Tibial artery (tissue), 4 donors: Measurements from ENCODE around the gene FRRS1L.

Experiments
- DNase-seq, 2 donors: peaks; one replicate each; pipeline ENCODE4 v3.0.0-alpha.2; 2019
- H3K27ac ChIP-seq, 2 donors: fragments of 200-600 bp; sonication (generic) in 1 of 2; 1 replicate in 1 of 2; 2 replicates in 1 of 2; pipeline ENCODE4 v1.5.1; 2018 to 2019; ENCODE audit warnings: mild to moderate bottlenecking in 1 of 2
- H3K27me3 ChIP-seq, 2 donors: fragments of 200-600 bp; sonication (generic) in 1 of 2; one replicate each; pipeline versions ENCODE4 v1.5.1 to v1.6.0; 2016 to 2019
- H3K36me3 ChIP-seq, 3 donors: fragments of 200-600 bp; sonication (generic) in 2 of 3; one replicate each; pipeline ENCODE4 v1.5.1; 2016 to 2019; ENCODE audit warnings: mild to moderate bottlenecking in 2 of 3
- H3K4me1 ChIP-seq, 4 donors: fragments of 200-600 bp; sonication (generic) in 2 of 4; 1 replicate in 3 of 4; 2 replicates in 1 of 4; pipeline ENCODE4 v1.5.1; 2016 to 2019
- H3K4me3 ChIP-seq, 2 donors: fragments of 200-600 bp; sonication (generic) in 1 of 2; 1 replicate in 1 of 2; 2 replicates in 1 of 2; pipeline ENCODE4 v1.5.1; 2018 to 2019; ENCODE audit warnings: mild to moderate bottlenecking in 2 of 2
- H3K9me3 ChIP-seq, 3 donors: fragments of 200-600 bp; sonication (generic) in 1 of 3; one replicate each; pipeline ENCODE4 v1.5.1; 2016 to 2019
- intact Hi-C: fragments of 100-400 bp; cut with DNase I; formaldehyde crosslinking; loops from one replicate; pipeline ENCODE4 v1.15.0; 2023; ENCODE audit warnings: low total_unique reads
- TF ChIP-seq, protein P1 (sequence below), 2 experiments: fragments of 200-600 bp in 1 of 2; fragments of 450-650 bp in 1 of 2; IDR thresholded peaks; one replicate each; pipeline ENCODE4 v1.5.1; 2017 to 2019; ENCODE audit warnings: antibody characterized with exemption in 2 of 2, mild to moderate bottlenecking in 1 of 2, moderate library complexity in 1 of 2

FRRS1L gene

DNA sequence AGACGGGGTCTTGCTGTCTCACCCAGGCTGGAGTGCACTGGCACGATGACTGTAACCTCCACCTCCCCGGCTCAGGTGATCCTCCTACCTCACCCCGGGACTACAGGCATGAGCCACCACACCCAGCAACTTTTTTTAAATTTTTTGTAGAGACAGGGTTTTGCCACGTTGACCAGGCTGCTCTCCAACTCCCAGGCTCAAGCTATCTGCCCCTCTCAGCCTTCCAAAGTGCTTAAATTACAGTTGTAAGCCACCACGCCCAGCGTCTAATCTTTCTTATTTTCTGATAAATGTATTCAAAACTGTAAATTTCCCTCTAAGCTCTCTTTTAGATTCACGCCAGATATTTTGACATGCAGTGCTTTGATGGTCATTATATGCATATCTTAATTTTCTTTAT, 10.3 kb downstream of the FRRS1L start:
- intact Hi-C loops = no loop called here
- no peaks in the 10 kb centered on the region for H3K4me1 ChIP-seq
- no peak overlapping the region for H3K4me3 ChIP-seq
- no peaks in the 10 kb centered on the region for H3K36me3 ChIP-seq
- TF ChIP-seq, protein P1, sequence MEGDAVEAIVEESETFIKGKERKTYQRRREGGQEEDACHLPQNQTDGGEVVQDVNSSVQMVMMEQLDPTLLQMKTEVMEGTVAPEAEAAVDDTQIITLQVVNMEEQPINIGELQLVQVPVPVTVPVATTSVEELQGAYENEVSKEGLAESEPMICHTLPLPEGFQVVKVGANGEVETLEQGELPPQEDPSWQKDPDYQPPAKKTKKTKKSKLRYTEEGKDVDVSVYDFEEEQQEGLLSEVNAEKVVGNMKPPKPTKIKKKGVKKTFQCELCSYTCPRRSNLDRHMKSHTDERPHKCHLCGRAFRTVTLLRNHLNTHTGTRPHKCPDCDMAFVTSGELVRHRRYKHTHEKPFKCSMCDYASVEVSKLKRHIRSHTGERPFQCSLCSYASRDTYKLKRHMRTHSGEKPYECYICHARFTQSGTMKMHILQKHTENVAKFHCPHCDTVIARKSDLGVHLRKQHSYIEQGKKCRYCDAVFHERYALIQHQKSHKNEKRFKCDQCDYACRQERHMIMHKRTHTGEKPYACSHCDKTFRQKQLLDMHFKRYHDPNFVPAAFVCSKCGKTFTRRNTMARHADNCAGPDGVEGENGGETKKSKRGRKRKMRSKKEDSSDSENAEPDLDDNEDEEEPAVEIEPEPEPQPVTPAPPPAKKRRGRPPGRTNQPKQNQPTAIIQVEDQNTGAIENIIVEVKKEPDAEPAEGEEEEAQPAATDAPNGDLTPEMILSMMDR (IDR thresholded peaks at IDR 0.05) = no peak
- H3K9me3 ChIP-seq = no peaks in the 10 kb centered on the region
- no peak overlapping the region for H3K27ac ChIP-seq
- no peak for DNase-seq
- peaks cover 0 to 3% of the 10 kb centered on the region in 2 donors for H3K27me3 ChIP-seq

DNA sequence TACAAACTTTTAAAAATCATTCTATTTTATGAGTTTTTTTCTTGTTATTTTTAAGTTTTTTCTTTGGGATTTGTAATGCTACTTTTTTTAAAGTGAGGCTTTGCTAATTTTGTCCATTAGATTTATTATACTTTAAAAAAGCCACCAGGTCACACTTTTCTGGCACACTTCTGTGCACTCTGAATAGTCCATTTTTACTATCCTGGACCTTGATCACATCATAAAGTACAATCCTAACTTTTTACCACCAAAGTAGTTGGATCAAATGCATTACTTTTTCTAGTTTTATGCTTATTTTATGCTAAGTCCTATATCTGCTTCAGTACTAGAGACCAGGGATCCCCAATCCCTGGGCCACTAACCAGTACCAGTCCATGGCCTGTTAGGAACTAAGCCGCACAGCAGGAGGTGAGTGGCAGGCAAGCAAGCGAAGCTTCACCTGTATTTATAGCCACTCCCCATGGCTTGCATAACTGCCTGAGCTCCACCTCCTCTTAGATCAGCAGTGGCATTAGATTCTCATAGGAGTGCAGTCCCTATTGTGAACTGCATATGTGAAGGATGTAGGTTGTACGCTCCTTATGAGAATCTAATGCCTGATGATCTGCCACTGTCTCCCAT, 16.0 kb downstream of the FRRS1L start:
- Histone ChIP-seq H3K27me3 (no peaks in the 10 kb centered on the region), H3K27ac (no peak overlapping the region), H3K36me3 (no peaks in the 10 kb centered on the region), H3K4me1 (no peaks in the 10 kb centered on the region), H3K9me3 (no peaks in the 10 kb centered on the region), H3K4me3 (no peak overlapping the region)
- DNase-seq = no peak
- intact Hi-C loops = no loop called here
- TF ChIP-seq, protein P1 (IDR thresholded peaks at IDR 0.05) = no peak

GRCh38 chr9:109149722-109150121, 17.3 kb downstream of the FRRS1L start:
- H3K36me3 ChIP-seq = no peaks in the 10 kb centered on the region
- no peak overlapping the region for H3K4me3 ChIP-seq
- DNase-seq = no peak
- no peaks in the 10 kb centered on the region for H3K4me1 ChIP-seq
- intact Hi-C loops = no loop called here
- H3K9me3 ChIP-seq = no peaks in the 10 kb centered on the region
- TF ChIP-seq, protein P1 (IDR thresholded peaks at IDR 0.05) = no peak
- H3K27me3 ChIP-seq = no peaks in the 10 kb centered on the region
- no peak overlapping the region for H3K27ac ChIP-seq

GRCh38 chr9:109149089-109149488, 18.0 kb downstream of the FRRS1L start:
- no peak overlapping the region for H3K4me3 ChIP-seq
- intact Hi-C loops = no loop called here
- TF ChIP-seq, protein P1 (IDR thresholded peaks at IDR 0.05) = no peak

DNA sequence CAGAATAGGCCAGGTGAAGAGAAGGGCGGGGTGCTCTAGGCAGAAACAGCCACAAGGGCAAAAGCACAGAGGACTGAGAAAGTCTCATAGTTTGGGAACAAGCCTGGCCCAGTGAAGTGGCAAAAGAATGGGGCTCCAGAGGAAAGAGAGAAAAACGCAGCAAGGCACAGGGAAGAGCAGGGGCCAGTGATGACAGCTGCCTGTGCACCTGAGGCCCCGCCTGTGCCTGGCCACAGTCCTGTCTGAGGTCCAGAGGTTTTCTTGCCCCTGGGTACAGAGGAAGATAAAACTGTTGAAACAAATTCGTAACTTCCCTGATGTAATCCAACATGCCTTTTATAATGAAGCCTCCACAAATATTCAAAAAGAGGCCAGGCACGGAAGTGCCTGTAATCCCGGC, 22.0 kb downstream of the FRRS1L start:
- no peak for DNase-seq

More at GRCh38 chr9:109149089-109149488, 18.0 kb downstream of the FRRS1L start:
- Histone ChIP-seq H3K27me3 (no peaks in the 10 kb centered on the region), H3K36me3 (no peaks in the 10 kb centered on the region), H3K4me1 (no peaks in the 10 kb centered on the region), H3K27ac (no peak overlapping the region), H3K9me3 (no peaks in the 10 kb centered on the region)
- DNase-seq = no peak

More for the DNA sequence above, 22.0 kb downstream of the FRRS1L start:
- H3K4me3 ChIP-seq = no peak overlapping the region
- no peak overlapping the region for H3K27ac ChIP-seq
- no peaks in the 10 kb centered on the region for H3K9me3 ChIP-seq
- intact Hi-C loops = no loop called here
- H3K27me3 ChIP-seq = no peaks in the 10 kb centered on the region
- no peaks in the 10 kb centered on the region for H3K36me3 ChIP-seq
- TF ChIP-seq, protein P1 (IDR thresholded peaks at IDR 0.05) = no peak
- H3K4me1 ChIP-seq = no peaks in the 10 kb centered on the region
